ENCODE data around the gene CDADC1.

The CDADC1 gene

DNA sequence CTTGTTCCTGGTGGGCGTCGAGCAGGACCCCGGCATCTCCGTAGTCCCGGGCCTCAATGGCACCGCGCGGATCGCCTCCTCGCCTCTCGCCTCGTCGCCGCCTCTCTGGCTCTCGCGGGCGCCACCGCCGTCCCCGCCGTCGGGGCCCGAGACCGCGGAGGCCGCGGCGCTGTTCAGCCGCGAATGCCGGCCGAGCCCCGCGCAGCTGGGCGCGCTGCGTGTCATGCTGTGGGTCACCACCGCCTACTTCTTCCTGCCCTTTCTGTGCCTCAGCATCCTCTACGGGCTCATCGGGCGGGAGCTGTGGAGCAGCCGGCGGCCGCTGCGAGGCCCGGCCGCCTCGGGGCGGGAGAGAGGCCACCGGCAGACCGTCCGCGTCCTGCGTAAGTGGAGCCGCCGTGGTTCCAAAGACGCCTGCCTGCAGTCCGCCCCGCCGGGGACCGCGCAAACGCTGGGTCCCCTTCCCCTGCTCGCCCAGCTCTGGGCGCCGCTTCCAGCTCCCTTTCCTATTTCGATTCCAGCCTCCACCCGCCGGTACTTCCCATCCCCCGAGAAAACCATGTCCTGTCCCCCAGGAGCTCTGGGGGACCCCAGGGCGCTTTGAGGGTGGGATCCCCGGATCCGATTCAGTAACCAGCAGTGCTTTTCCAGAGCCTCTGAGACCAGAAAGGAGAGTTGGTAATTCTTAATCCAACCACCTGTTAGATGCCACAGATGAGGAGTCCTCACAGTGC lies 26.7 kb upstream of the CDADC1 start:
- DNase-seq (ENCODE audit: insufficient read length, low spot score) (no peak), FAIRE-seq (no peak)
- no peak for TF ChIP-seq POLR2A (IDR thresholded peaks at IDR 0.05; ENCODE audit: low read depth, low read length)

GRCh38 chr13:49221590-49221965 lies 26.1 kb upstream of the CDADC1 start:
- FAIRE-seq (no peak), DNase-seq (ENCODE audit: insufficient read length, low spot score) (no peak)
- no peak for TF ChIP-seq POLR2A (IDR thresholded peaks at IDR 0.05; ENCODE audit: low read depth, low read length)

DNA sequence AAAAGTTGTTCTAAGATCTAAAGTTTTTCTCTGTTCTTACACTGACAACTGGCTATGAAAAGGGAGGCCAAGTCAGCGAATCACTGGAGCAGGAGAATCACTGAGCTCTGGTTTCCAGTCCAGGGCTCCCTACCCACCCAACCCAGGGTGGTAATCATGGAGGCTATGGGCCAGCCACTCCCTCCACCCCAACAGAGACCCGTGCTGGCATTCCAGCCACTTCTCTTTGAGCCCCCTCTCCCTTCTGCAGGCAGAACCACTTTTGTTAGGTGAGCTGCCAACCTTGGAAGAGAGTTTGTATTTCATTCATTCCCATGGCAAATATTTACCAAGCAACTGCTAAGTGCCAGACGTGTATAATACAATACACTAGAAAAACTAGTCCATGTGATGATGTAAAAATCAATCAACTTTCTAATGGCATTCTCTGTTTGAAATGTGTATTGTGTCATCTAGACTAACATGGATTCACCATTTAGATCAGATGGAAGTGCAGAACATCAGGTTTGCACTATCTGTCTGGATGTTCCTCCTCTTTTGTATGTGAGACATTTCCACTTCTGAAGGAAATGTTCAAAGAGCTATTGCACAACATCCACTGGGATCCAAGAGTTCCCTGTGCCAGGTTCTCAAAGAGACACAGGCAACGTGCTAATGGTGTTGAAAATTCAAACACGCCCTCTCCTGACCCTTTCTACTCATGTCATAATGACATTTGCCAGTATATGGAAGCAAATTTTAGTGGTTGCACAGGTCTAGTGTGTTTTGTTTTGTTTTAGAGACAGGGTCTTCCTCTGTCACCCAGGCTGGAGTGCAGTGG lies 22.3 kb upstream of the CDADC1 start:
- FAIRE-seq (no peak), DNase-seq (ENCODE audit: insufficient read length, low spot score) (no peak)
- no peak for TF ChIP-seq POLR2A (IDR thresholded peaks at IDR 0.05; ENCODE audit: low read depth, low read length)

GRCh38 chr13:49226613-49227012 lies 21.1 kb upstream of the CDADC1 start:
- no peak for TF ChIP-seq POLR2A (IDR thresholded peaks at IDR 0.05; ENCODE audit: low read depth, low read length)
- no peak for FAIRE-seq
- no peak for DNase-seq (ENCODE audit: insufficient read length, low spot score)

DNA sequence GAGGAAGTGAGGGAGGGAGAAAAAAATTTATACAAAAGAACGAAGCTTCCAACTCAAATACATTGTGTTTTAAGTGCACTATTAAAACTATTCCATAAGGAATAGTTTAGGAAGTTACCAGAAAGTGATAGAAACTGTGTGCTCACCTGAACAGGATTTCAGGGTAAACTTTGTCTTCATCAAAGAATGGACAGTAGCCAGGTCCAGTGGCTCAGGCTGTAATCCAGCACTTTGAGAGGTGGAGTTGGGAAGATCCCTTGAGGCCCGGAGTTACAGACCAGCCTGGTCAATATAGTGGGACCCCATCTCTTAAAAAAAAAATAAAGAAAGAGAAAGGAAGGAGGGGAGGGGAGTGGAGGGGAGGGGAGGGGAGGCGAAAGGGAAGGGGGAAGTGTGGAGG lies 13.0 kb upstream of the CDADC1 start:
- FAIRE-seq: no peak
- TF ChIP-seq POLR2A (IDR thresholded peaks at IDR 0.05; ENCODE audit: low read depth, low read length): no peak
- DNase-seq (ENCODE audit: insufficient read length, low spot score): no peak

DNA sequence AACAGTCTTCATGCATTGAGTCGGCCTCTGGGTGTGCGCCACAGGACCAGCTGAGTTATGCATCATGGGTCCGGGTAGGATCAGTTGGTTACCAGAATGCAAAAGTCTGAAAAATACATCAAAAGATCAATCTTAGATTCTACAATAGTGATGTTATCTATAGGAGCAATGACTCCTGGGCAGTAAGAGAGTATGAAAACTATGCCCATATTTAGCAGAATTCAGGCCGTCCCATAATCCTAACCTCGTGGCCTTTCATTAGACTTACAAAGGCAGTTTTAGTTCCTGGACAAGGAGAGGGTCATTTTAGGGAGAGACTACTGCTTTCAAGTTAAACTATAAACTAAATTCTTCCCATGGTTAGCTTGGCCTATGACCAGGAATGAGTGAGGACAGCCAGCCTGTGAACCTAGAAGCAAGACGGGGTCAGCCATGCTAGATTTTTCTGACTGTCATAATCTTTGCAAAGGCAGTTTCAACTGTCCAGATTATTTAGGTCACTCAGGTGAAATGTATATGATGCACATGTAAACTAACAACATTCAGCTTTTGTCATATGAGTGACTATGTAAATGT lies 11.8 kb upstream of the CDADC1 start:
- DNase-seq (ENCODE audit: insufficient read length, low spot score) (no peak), FAIRE-seq (no peak)
- TF ChIP-seq POLR2A (IDR thresholded peaks at IDR 0.05; ENCODE audit: low read depth, low read length): no peak

GRCh38 chr13:49238621-49239020 lies 9.1 kb upstream of the CDADC1 start:
- DNase-seq (ENCODE audit: insufficient read length, low spot score) (no peak), FAIRE-seq (no peak)
- TF ChIP-seq POLR2A (IDR thresholded peaks at IDR 0.05; ENCODE audit: low read depth, low read length): no peak

GRCh38 chr13:49240017-49240416 lies 7.7 kb upstream of the CDADC1 start:
- FAIRE-seq (no peak), DNase-seq (ENCODE audit: insufficient read length, low spot score) (no peak)
- no peak for TF ChIP-seq POLR2A (IDR thresholded peaks at IDR 0.05; ENCODE audit: low read depth, low read length)

GRCh38 chr13:49241296-49241695 lies 6.4 kb upstream of the CDADC1 start:
- DNase-seq (ENCODE audit: insufficient read length, low spot score) (no peak), FAIRE-seq (no peak)
- no peak for TF ChIP-seq POLR2A (IDR thresholded peaks at IDR 0.05; ENCODE audit: low read depth, low read length)

GRCh38 chr13:49245101-49245500 lies 2.6 kb upstream of the CDADC1 start:
- no peak for DNase-seq (ENCODE audit: insufficient read length, low spot score)
- no peak for TF ChIP-seq POLR2A (IDR thresholded peaks at IDR 0.05; ENCODE audit: low read depth, low read length)
- no peak for FAIRE-seq

GRCh38 chr13:49246850-49247642 lies 679 bp upstream of the CDADC1 start:
- FAIRE-seq: no peak

GRCh38 chr13:49248622-49249002 lies 887 bp downstream of the CDADC1 start:
- TF ChIP-seq POLR2A (IDR thresholded peaks at IDR 0.05; ENCODE audit: low read depth, low read length): no peak
- DNase-seq (ENCODE audit: insufficient read length, low spot score) (no peak), FAIRE-seq (no peak)

More at GRCh38 chr13:49246850-49247642, 679 bp upstream of the CDADC1 start:
- TF ChIP-seq POLR2A (IDR thresholded peaks at IDR 0.05; ENCODE audit: low read depth, low read length): no peak
- DNase-seq (ENCODE audit: insufficient read length, low spot score): no peak

DNA sequence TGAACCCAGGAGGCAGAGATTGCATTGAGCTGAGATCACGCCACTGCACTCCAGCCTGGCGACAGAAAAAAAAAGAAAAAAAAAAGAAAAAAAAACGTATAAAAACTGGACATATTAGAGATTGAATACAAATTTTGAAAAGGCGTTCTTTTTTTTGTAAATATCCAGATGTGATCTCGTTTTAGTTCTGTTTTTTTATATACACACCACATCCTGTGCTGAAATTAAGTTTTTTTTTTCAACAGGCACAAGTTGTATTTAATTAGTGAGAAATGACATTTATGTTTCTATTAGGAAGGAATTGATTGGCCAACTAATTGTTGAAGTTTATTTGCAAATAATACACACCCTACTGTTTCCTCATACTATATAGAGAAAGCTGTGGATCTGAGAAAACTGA lies 3.6 kb downstream of the CDADC1 start:
- no peak for TF ChIP-seq POLR2A (IDR thresholded peaks at IDR 0.05; ENCODE audit: low read depth, low read length)
- DNase-seq (ENCODE audit: insufficient read length, low spot score): no peak
- no peak for FAIRE-seq

- no peak for TF ChIP-seq POLR2A (IDR thresholded peaks at IDR 0.05; ENCODE audit: low read depth, low read length)
- no peak for FAIRE-seq
- no peak for DNase-seq (ENCODE audit: insufficient read length, low spot score)
Measured at GRCh38 chr13:49253310-49253709, 5.6 kb downstream of the CDADC1 start.
